OCI-LY3 (cell line): Measurements from ENCODE around the gene TSGA10IP.

Experiments
- H2AFZ ChIP-seq: fragments of 200-600, 300-600 bp; shearing (Covaris generic); 2 replicates; pipeline ENCODE4 v1.6.0; 2014; ENCODE audit warnings: antibody characterized with exemption, low read depth, low read length
- H3K27ac ChIP-seq: fragments of 200-600, 300-600 bp; sonication (generic); 2 replicates; pipeline ENCODE4 v1.5.1; 2014; ENCODE audit warnings: mild to moderate bottlenecking, low read length, moderate library complexity, mixed read lengths
- H3K27me3 ChIP-seq: fragments of 200-600, 300-600 bp; sonication (generic); 2 replicates; pipeline ENCODE4 v1.6.1; 2014; ENCODE audit warnings: low read depth, low read length, mixed read lengths
- H3K36me3 ChIP-seq: fragments of 200-600, 300-600 bp; sonication (generic); replicated peaks from 2 replicates; pipeline ENCODE3; 2014; ENCODE audit warnings: low read depth, low read length, mixed read lengths
- H3K4me1 ChIP-seq: fragments of 300-600, 200-600 bp; sonication (generic); 2 replicates; pipeline ENCODE4 v1.6.1; 2014; ENCODE audit warnings: low read length, mixed read lengths
- H3K4me2 ChIP-seq: fragments of 200-600, 300-600 bp; sonication (generic); 2 replicates; pipeline ENCODE4 v1.6.1; 2014; ENCODE audit warnings: low read length, mixed read lengths
- H3K4me3 ChIP-seq: fragments of 300-600, 200-600 bp; sonication (generic); 2 replicates; pipeline ENCODE4 v1.5.1; 2014; ENCODE audit warnings: antibody characterized with exemption, mild to moderate bottlenecking, low read length, moderate library complexity
- H3K79me2 ChIP-seq: fragments of 300-600, 200-600 bp; shearing (Covaris generic); 2 replicates; pipeline ENCODE4 v1.6.1; 2014; ENCODE audit warnings: mild to moderate bottlenecking, low read length, mixed read lengths
- H3K9ac ChIP-seq: fragments of 300-600, 200-600 bp; shearing (Covaris generic); 2 replicates; pipeline ENCODE4 v1.6.0; 2014; ENCODE audit warnings: mild to moderate bottlenecking, low read length, moderate library complexity
- H3K9me3 ChIP-seq: fragments of 200-600, 300-600 bp; shearing (Covaris generic); 2 replicates; pipeline ENCODE4 v1.6.1; 2014; ENCODE audit warnings: low read length, mixed read lengths; ENCODE audit not compliant: insufficient read depth
- H4K20me1 ChIP-seq: fragments of 200-600, 300-600 bp; sonication (generic); 2 replicates; pipeline ENCODE4 v1.6.1; 2016; ENCODE audit warnings: low read length, mixed read lengths; ENCODE audit not compliant: insufficient read depth
- CTCF ChIP-seq: fragments of 200-600, 300-600 bp; sonication (generic); IDR thresholded peaks from 2 replicates; pipeline ENCODE4 v1.5.1; 2014; ENCODE audit warnings: antibody characterized with exemption, low read length, low read depth
- EZH2phosphoT487 ChIP-seq: fragments of 200-600 bp; shearing (Covaris generic); IDR thresholded peaks from 2 replicates; pipeline ENCODE4 v1.6.1; 2018; ENCODE audit warnings: antibody characterized with exemption, mixed run types, low read depth

TSGA10IP gene

GRCh38 chr11:65944767-65945166 is 513 bp upstream of the TSGA10IP start:
- Histone ChIP-seq H3K9me3 (no peaks in the 10 kb centered on the region), H3K27ac (no peak overlapping the region), H3K4me3 (no peak overlapping the region), H3K36me3 (no peaks in the 10 kb centered on the region), H3K79me2 (no peaks in the 10 kb centered on the region), H4K20me1 (no peaks in the 10 kb centered on the region), H3K9ac (no peak overlapping the region), H3K4me1 (peaks cover 15% of the 10 kb centered on the region), H3K27me3 (no peaks in the 10 kb centered on the region), H2AFZ (no peak overlapping the region), H3K4me2 (no peak overlapping the region)
- TF ChIP-seq EZH2phosphoT487 (no peak), CTCF (no peak)

- Histone ChIP-seq H3K4me1 (peaks cover 10% of the 10 kb centered on the region), H3K9me3 (no peaks in the 10 kb centered on the region), H4K20me1 (no peaks in the 10 kb centered on the region), H2AFZ (no peak overlapping the region), H3K27ac (no peak overlapping the region), H3K36me3 (no peaks in the 10 kb centered on the region), H3K9ac (no peak overlapping the region), H3K27me3 (no peaks in the 10 kb centered on the region), H3K4me3 (no peak overlapping the region), H3K4me2 (no peak overlapping the region), H3K79me2 (no peaks in the 10 kb centered on the region)
- TF ChIP-seq EZH2phosphoT487 (no peak), CTCF (no peak)
Observed at GRCh38 chr11:65945941-65946558, 770 bp downstream of the TSGA10IP start.

GRCh38 chr11:65946655-65947054 is 1.4 kb downstream of the TSGA10IP start:
- Histone ChIP-seq H3K9me3 (no peaks in the 10 kb centered on the region), H3K4me2 (no peak overlapping the region), H4K20me1 (no peaks in the 10 kb centered on the region), H3K27me3 (no peaks in the 10 kb centered on the region), H3K4me3 (no peak overlapping the region), H3K79me2 (no peaks in the 10 kb centered on the region), H3K36me3 (no peaks in the 10 kb centered on the region), H2AFZ (no peak overlapping the region), H3K27ac (no peak overlapping the region), H3K4me1 (peaks cover 4% of the 10 kb centered on the region), H3K9ac (no peak overlapping the region)
- TF ChIP-seq CTCF (no peak), EZH2phosphoT487 (no peak)

- Histone ChIP-seq H3K9me3 (no peaks in the 10 kb centered on the region), H3K36me3 (no peaks in the 10 kb centered on the region), H3K27ac (no peak overlapping the region), H3K79me2 (no peaks in the 10 kb centered on the region), H3K27me3 (no peaks in the 10 kb centered on the region), H2AFZ (no peak overlapping the region), H3K9ac (no peak overlapping the region), H4K20me1 (no peaks in the 10 kb centered on the region), H3K4me2 (no peak overlapping the region), H3K4me1 (no peaks in the 10 kb centered on the region), H3K4me3 (no peak overlapping the region)
- TF ChIP-seq EZH2phosphoT487 (no peak), CTCF (no peak)
Observed at GRCh38 chr11:65947133-65947532, 1.9 kb downstream of the TSGA10IP start.
